SK-N-MC (cell line): ENCODE data around the gene MFN1.

Experiments
- DNase-seq: peaks from one replicate; pipeline ENCODE4 v3.0.0-alpha.2; 2011; ENCODE audit warnings: low read depth, low spot score
- H3K27ac ChIP-seq: fragments of 200-600 bp; sonication (generic); 2 replicates; pipeline ENCODE4 v1.5.1; 2016; ENCODE audit warnings: mixed run types
- H3K36me3 ChIP-seq: fragments of 200-600 bp; sonication (generic); 2 replicates; pipeline ENCODE4 v1.6.1; 2017; ENCODE audit warnings: antibody characterized with exemption, low read length, mixed read lengths; ENCODE audit not compliant: insufficient read depth
- H3K4me3 ChIP-seq: fragments of 200-600 bp; sonication (generic); 2 replicates; pipeline ENCODE4 v1.5.1; 2016
- H3K9ac ChIP-seq: fragments of 200-600 bp; sonication (generic); 2 replicates; pipeline ENCODE4 v1.8.0; 2017; ENCODE audit warnings: mixed run types, mixed read lengths; ENCODE audit not compliant: insufficient read length
- H3K9me3 ChIP-seq: fragments of 200-600 bp; sonication (generic); 2 replicates; pipeline ENCODE4 v1.6.1; 2017; ENCODE audit warnings: low read depth, mild to moderate bottlenecking, antibody characterized with exemption, low read length, moderate library complexity, mixed read lengths
- EZH2 ChIP-seq: fragments of 200-600 bp; sonication (generic); IDR thresholded peaks from one replicate; pipeline ENCODE4 v1.6.1; 2017; ENCODE audit warnings: antibody characterized with exemption
- FOXP2 ChIP-seq: optimal IDR thresholded peaks from 2 replicates; pipeline ENCODE3; 2011; ENCODE audit warnings: mild to moderate bottlenecking, moderate library complexity; ENCODE audit not compliant: insufficient read depth; ENCODE audit errors: extremely low read length, control extremely low read depth
- POLR2AphosphoS5 ChIP-seq: IDR thresholded peaks from 2 replicates; pipeline ENCODE4 v1.6.1; 2012; ENCODE audit warnings: mild to moderate bottlenecking, low read depth, low read length, borderline replicate concordance

Gene MFN1

GRCh38 chr3:179375091-179375999 is 27.8 kb downstream of the MFN1 start:
- Histone ChIP-seq H3K4me3 (no peak overlapping the region), H3K36me3 (peaks cover 40% of the 10 kb centered on the region), H3K9me3 (no peaks in the 10 kb centered on the region), H3K27ac (no peak overlapping the region), H3K9ac (no peak overlapping the region)
- TF ChIP-seq FOXP2 (no peak), POLR2AphosphoS5 (no peak), EZH2 (no peak)
- DNase-seq = no peak

GRCh38 chr3:179376474-179376873 is 29.0 kb downstream of the MFN1 start:
- peaks cover 47% of the 10 kb centered on the region for H3K36me3 ChIP-seq
- H3K4me3 ChIP-seq = no peak overlapping the region
- no peak for DNase-seq
- H3K9me3 ChIP-seq = no peaks in the 10 kb centered on the region
- TF ChIP-seq FOXP2 (no peak), POLR2AphosphoS5 (no peak), EZH2 (no peak)
- no peak overlapping the region for H3K27ac ChIP-seq
- H3K9ac ChIP-seq = no peak overlapping the region

- Histone ChIP-seq H3K27ac (peak overlapping the region; percentile 20; the same call in 1 of the 2 replicates), H3K4me3 (no peak overlapping the region), H3K9me3 (no peaks in the 10 kb centered on the region), H3K9ac (no peak overlapping the region), H3K36me3 (peaks cover 70% of the 10 kb centered on the region)
- no peak for DNase-seq
- TF ChIP-seq FOXP2 (no peak), EZH2 (no peak), POLR2AphosphoS5 (no peak)
These were observed 44.4 kb downstream of the MFN1 start for GRCh38 chr3:179391906-179392305.

GRCh38 chr3:179398574-179399231 is 51.2 kb downstream of the MFN1 start:
- Histone ChIP-seq H3K9me3 (no peaks in the 10 kb centered on the region), H3K9ac (no peak overlapping the region), H3K36me3 (peaks cover 64% of the 10 kb centered on the region), H3K27ac (no peak overlapping the region; the same call in 1 of the 2 replicates), H3K4me3 (no peak overlapping the region)
- TF ChIP-seq POLR2AphosphoS5 (no peak), FOXP2 (no peak), EZH2 (no peak)
- no peak for DNase-seq

- no peaks in the 10 kb centered on the region for H3K9me3 ChIP-seq
- H3K36me3 ChIP-seq = peaks cover 63% of the 10 kb centered on the region
- TF ChIP-seq FOXP2 (no peak), POLR2AphosphoS5 (no peak), EZH2 (no peak)
- DNase-seq = no peak
- H3K4me3 ChIP-seq = no peak overlapping the region
- H3K27ac ChIP-seq = no peak overlapping the region
- no peak overlapping the region for H3K9ac ChIP-seq
These were observed 54.1 kb downstream of the MFN1 start for GRCh38 chr3:179401561-179401960.

- Histone ChIP-seq H3K27ac (no peak overlapping the region), H3K36me3 (peaks cover 60% of the 10 kb centered on the region), H3K4me3 (no peak overlapping the region), H3K9me3 (no peaks in the 10 kb centered on the region), H3K9ac (no peak overlapping the region)
- TF ChIP-seq EZH2 (no peak), FOXP2 (no peak), POLR2AphosphoS5 (no peak)
- DNase-seq = no peak
These were observed 55.5 kb downstream of the MFN1 start for GRCh38 chr3:179402963-179403362.

- no peaks in the 10 kb centered on the region for H3K9me3 ChIP-seq
- no peak overlapping the region for H3K9ac ChIP-seq
- no peak overlapping the region for H3K4me3 ChIP-seq
- H3K36me3 ChIP-seq = peaks cover 60% of the 10 kb centered on the region
- no peak for DNase-seq
- H3K27ac ChIP-seq = no peak overlapping the region
- no peak for TF ChIP-seq POLR2AphosphoS5
- no peak for TF ChIP-seq EZH2
These were observed 56.8 kb downstream of the MFN1 start for GRCh38 chr3:179404307-179404706.

GRCh38 chr3:179410331-179410730 is 62.8 kb downstream of the MFN1 start:
- peaks cover 43% of the 10 kb centered on the region for H3K36me3 ChIP-seq
- no peak for TF ChIP-seq EZH2
- no peak for TF ChIP-seq POLR2AphosphoS5
- no peak for TF ChIP-seq FOXP2
- H3K9ac ChIP-seq = no peak overlapping the region
- no peak for DNase-seq
- H3K27ac ChIP-seq = no peak overlapping the region
- H3K4me3 ChIP-seq = no peak overlapping the region
- no peaks in the 10 kb centered on the region for H3K9me3 ChIP-seq
